Epithelial cell of esophagus (primary cell): Measurements from ENCODE around the gene ACYP2.

Experiments used
- DNase-seq: peaks from one replicate; pipeline ENCODE4 v3.0.0; 2010; ENCODE audit warnings: low read depth
- H3K4me3 ChIP-seq: 2 replicates; pipeline ENCODE4 v1.5.1; 2011; ENCODE audit warnings: mild to moderate bottlenecking, low read length, control low read depth
- CTCF ChIP-seq: IDR thresholded peaks from 2 replicates; pipeline ENCODE4 v1.5.1; 2011; ENCODE audit warnings: low read depth, mild to moderate bottlenecking, low read length, control low read depth, inconsistent platforms; ENCODE audit not compliant: insufficient read depth; ENCODE audit errors: missing control alignments

ACYP2 gene

DNA sequence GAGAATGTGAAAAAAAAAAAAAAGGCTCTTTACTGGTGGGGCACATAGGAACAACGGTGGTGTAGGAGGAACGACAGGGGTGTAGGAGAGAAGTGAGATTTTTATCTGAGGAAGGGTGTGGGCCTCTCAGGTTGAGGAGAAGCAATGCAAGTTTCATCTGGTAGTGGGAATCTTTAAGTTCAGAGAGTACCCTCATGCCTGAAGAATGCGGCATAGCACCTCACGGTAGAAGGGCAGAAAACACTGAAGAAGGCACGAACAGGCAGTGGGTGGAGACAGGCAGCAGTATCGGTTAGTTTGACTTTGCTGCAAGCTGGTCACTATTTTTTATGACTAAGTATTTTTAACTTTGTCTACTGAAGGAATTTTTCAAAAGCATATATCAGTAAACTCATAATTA, 192.8 kb downstream of the ACYP2 start:
- TF ChIP-seq CTCF: no peak
- H3K4me3 ChIP-seq: no peak overlapping the region
- peak; percentile 21 for DNase-seq

DNA sequence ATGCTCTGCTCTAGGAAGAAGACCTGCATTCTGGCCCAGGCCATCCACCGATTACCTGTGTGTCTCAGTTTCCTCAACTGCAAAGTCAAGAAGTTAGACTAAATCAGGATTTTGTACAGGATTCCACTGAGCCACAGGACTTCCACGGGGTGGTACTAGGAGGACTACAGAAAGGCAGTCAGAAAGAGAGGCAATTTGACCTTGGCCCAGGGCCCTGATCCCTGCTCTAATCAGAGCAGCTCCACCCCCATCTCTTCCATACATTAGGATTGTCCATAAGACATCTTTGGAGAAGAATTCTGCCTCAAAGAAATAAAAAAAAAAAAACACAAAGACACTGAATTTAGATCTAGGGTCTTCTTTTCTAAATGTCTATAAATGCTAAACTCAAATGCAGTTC, 193.4 kb downstream of the ACYP2 start:
- no peak for TF ChIP-seq CTCF
- no peak for DNase-seq
- no peak overlapping the region for H3K4me3 ChIP-seq

DNA sequence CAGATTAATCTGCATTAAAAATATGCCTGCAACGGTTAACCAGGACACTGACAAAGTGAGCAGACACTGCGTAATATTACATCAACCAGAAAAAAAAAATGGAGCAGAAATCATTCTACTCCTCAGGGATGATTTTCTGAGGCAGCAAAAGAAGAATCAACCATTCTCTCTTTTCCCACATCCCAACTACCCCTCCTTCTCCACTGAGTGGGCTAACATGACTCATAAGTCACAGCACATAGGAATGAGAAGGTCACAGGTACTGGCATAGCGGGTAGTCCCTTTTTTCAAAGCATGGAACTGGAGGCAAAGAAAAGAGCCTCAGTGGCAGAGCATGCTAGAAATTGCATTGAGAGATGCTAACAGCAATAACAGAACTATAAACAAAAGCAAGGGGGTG, 194.9 kb downstream of the ACYP2 start:
- DNase-seq: no peak
- TF ChIP-seq CTCF: no peak
- no peak overlapping the region for H3K4me3 ChIP-seq

DNA sequence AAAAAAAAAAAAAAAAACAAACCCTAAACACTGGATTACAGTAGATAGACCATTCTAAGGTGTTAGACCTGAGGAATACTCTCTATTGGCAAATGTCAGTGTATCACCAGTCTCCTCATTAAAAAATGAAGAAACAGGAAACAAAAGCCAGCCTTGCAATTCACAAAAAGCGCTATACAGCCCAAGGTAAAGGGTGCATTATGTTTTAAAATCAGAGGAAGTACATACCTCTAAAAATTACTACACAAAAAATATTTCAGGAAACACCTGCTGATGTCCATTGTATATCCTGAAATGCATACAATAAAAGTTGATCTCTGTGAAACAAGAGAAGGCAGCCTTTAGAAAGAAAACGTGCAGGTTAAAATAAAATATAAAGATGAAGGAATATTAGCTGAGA, 195.5 kb downstream of the ACYP2 start:
- no peak for DNase-seq
- TF ChIP-seq CTCF: no peak
- no peak overlapping the region for H3K4me3 ChIP-seq

DNA sequence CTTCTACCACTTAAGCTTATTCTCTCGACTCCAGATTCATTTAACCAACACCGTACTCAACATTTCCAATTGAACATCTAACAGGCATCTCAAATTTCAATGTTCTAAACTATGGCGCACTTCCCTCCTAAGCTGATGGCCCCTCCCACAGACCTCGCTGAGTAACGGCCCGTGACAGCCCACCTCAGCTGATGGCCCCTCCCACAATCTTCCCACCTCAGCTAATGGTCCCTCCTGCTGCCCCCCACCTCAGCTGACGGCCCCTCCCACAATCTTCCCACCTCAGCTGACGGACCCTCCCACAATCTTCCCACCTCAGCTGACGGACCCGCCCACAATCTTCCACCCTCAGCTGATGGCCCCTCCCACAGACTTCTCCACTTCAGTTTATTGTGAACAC, 197.7 kb downstream of the ACYP2 start:
- no peak for DNase-seq
- H3K4me3 ChIP-seq: no peak overlapping the region
- no peak for TF ChIP-seq CTCF

GRCh38 chr2:54317973-54318372, 202.6 kb downstream of the ACYP2 start:
- no peak for DNase-seq
- no peak for TF ChIP-seq CTCF

DNA sequence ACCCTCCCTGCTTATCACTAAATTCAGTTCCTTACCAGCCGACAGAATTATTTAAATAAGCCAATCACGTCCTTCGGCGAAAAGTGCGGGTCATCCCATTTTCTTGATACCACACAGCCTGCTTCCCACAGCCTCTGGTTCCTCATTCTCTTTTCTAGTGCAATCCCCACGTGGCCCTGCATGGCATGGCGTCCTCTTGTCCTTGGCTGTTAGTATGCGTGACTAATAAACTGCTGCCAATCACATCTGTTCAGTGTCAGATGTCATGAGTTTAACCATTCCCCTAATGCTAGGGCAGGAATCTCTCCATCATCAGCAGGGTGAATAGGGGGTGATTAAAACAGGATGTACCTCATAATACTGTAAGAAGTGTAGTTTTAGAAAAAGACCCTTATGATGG, 203.4 kb downstream of the ACYP2 start:
- H3K4me3 ChIP-seq: no peak overlapping the region
- no peak for DNase-seq
- TF ChIP-seq CTCF: no peak

More at GRCh38 chr2:54317973-54318372, 202.6 kb downstream of the ACYP2 start:
- no peak overlapping the region for H3K4me3 ChIP-seq
